ENCODE data around the gene LRP8. TPM values are rescaled to one million over a fixed set of nuclear protein-coding genes. Genes with fewer than 3 reads are reported as not detected.

LRP8 gene
- total and polyA plus RNA-seq, 9 of the 15 experiments (the other 6 are each of a cell fraction or from before 2014, with no cell fraction given) = 7.1 to 56.1 (median 31.3) TPM

GRCh38 chr1:53326598-53327181 lies 1.2 kb downstream of the LRP8 start (continued):
- TF ChIP-seq FOXK1 (CRISPR knock-in tag; IDR thresholded peaks at IDR 0.05; ENCODE audit: borderline replicate concordance) (peak; percentile 82; the same call in 1 of the 2 replicates), U2AF1 (optimal IDR thresholded peaks at IDR 0.05; ENCODE audit: low read depth, low read length) (peak; percentile 18), ETS1 (conservative IDR thresholded peaks at IDR 0.05; ENCODE audit: control insufficient read depth, low read depth, low read length) (0 out of 2 replicates have a peak, but pooled peaks have one; percentile 15), MYC (IDR thresholded peaks at IDR 0.05; ENCODE audit: low read depth, low read length) (peak; percentile 94), MYC (CRISPR knock-in tag; IDR thresholded peaks at IDR 0.05; ENCODE audit: borderline replicate concordance, low read depth) (no peak), STAT6 (CRISPR knock-in tag; IDR thresholded peaks at IDR 0.05) (peak; percentile 72; the same call in 1 of the 2 replicates), ZNF282 (CRISPR knock-in tag; IDR thresholded peaks at IDR 0.05) (no peak), ZNF740 (CRISPR knock-in tag; IDR thresholded peaks at IDR 0.05) (peak; percentile 73), ZNF740 (tag; IDR thresholded peaks at IDR 0.05) (no peak), XRCC5 (IDR thresholded peaks at IDR 0.05; ENCODE audit: low read depth, low read length) (peak; percentile 28; the same call in 1 of the 2 replicates), SP1 (CRISPR knock-in tag; IDR thresholded peaks at IDR 0.05) (no peak), CHD1 (IDR thresholded peaks at IDR 0.05; ENCODE audit: low read length) (peak; percentile 91), FOXM1 (IDR thresholded peaks at IDR 0.05; ENCODE audit: low read depth) (no peak), FOXM1 (CRISPR knock-in tag; IDR thresholded peaks at IDR 0.05; ENCODE audit: low read depth) (peak; percentile 95), NRF1 (conservative IDR thresholded peaks at IDR 0.05 in 1 of 2, IDR thresholded peaks at IDR 0.05 in 1 of 2) (no peak), KDM5B (IDR thresholded peaks at IDR 0.05; ENCODE audit: insufficient replicate concordance, low read depth, low read length) (peak; percentile 47), TFE3 (CRISPR knock-in tag; IDR thresholded peaks at IDR 0.05) (no peak), ZNF431 (CRISPR knock-in tag; IDR thresholded peaks at IDR 0.05) (peak; percentile 75; the same call in 1 of the 2 replicates), TEAD4 (IDR thresholded peaks at IDR 0.05; ENCODE audit: low read length) (no peak), TEAD4 (CRISPR knock-in tag; IDR thresholded peaks at IDR 0.05; ENCODE audit: borderline replicate concordance) (peak; percentile 82; the same call in 1 of the 2 replicates), ZNF57 (CRISPR knock-in tag; IDR thresholded peaks at IDR 0.05) (no peak), MTA3 (IDR thresholded peaks at IDR 0.05; ENCODE audit: borderline replicate concordance) (peak; percentile 15; the same call in 1 of the 2 replicates), ZNF146 (CRISPR knock-in tag; IDR thresholded peaks at IDR 0.05; ENCODE audit: unreplicated experiment) (peak; percentile 6)

Data from K562 (cell line).